Spleen (tissue), 11 donors: ENCODE data around the gene PYHIN1. TPM values are rescaled to one million over a fixed set of nuclear protein-coding genes. Genes with fewer than 3 reads are reported as not detected.

Source experiments
- DNase-seq: peaks from one replicate; pipeline ENCODE4 v3.0.0-alpha.2; 2020
- H3K27ac ChIP-seq, 8 donors: fragments of 200-600 bp; sonication (generic) in 7 of 8; 1 replicate in 4 of 8; 2 replicates in 4 of 8; pipeline versions ENCODE4 v1.5.0 to v1.8.0; 2016 to 2021; ENCODE audit warnings: inconsistent platforms in 4 of 8, mild to moderate bottlenecking in 4 of 8, moderate library complexity in 1 of 8
- H3K27me3 ChIP-seq, 7 donors: fragments of 200-600 bp; sonication (generic) in 6 of 7; replicated peaks in 1 of 7; 1 replicate in 4 of 7; 2 replicates in 3 of 7; pipeline versions ENCODE4 v1.5.0 to v1.8.0; 2016 to 2021; ENCODE audit warnings: inconsistent platforms in 3 of 7, mild to moderate bottlenecking in 1 of 7
- H3K36me3 ChIP-seq, 6 donors: fragments of 200-600 bp; sonication (generic) in 5 of 6; 1 replicate in 4 of 6; 2 replicates in 2 of 6; pipeline versions ENCODE4 v1.5.0 to v1.8.0; 2016 to 2021; ENCODE audit warnings: inconsistent platforms in 2 of 6
- H3K4me1 ChIP-seq, 6 donors: fragments of 200-600 bp; sonication (generic) in 5 of 6; 1 replicate in 3 of 6; 2 replicates in 3 of 6; pipeline versions ENCODE4 v1.5.0 to v1.8.0; 2016 to 2021; ENCODE audit warnings: inconsistent platforms in 3 of 6
- H3K4me3 ChIP-seq, 8 donors: fragments of 200-600 bp; sonication (generic) in 7 of 8; 1 replicate in 4 of 8; 2 replicates in 4 of 8; pipeline versions ENCODE4 v1.5.0 to v1.8.0; 2016 to 2021; ENCODE audit warnings: inconsistent platforms in 4 of 8, mild to moderate bottlenecking in 4 of 8, moderate library complexity in 2 of 8
- H3K9me3 ChIP-seq, 8 donors: fragments of 200-600 bp; sonication (generic) in 7 of 8; 1 replicate in 4 of 8; 2 replicates in 4 of 8; pipeline versions ENCODE4 v1.5.0 to v1.8.0; 2016 to 2021; ENCODE audit warnings: inconsistent platforms in 4 of 8
- POLR2A ChIP-seq, 3 donors: fragments of 450-650 bp; IDR thresholded peaks; one replicate each; pipeline ENCODE4 v1.5.1; 2017; ENCODE audit warnings: antibody characterized with exemption in 3 of 3, mild to moderate bottlenecking in 1 of 3
- POLR2AphosphoS5 ChIP-seq, 3 donors: sonication (generic); formaldehyde crosslinking; IDR thresholded peaks; one replicate each; pipeline ENCODE4 v1.5.1; 2017; ENCODE audit warnings: antibody characterized with exemption in 3 of 3
- WGBS, 5 donors: extraction: QIAGEN DNeasy Blood & Tissue Kit in 3 of 5; methylation state at CpG; one replicate each; pipeline versions ENCODE4 v1.1.5 to v1.1.7; 2013 to 2018; 5-methylcytosine and 5-hydroxymethylcytosine counted together
- intact Hi-C: fragments of 100-400 bp; cut with DNase I; formaldehyde crosslinking; loops from one replicate; pipeline ENCODE4 v1.15.0; 2023; ENCODE audit warnings: low total_unique reads
- polyA plus RNA-seq, 3 donors: library from polyadenylated mRNA; stranded (reverse); fragments of 200-250 nt; gene quantifications; one replicate each; pipeline ENCODE4 v1.2.1, GENCODE V29; 2013
- total RNA-seq, 7 donors: library from RNA; depleted of rRNA in 3 of 7; stranded (reverse); fragments of >200 nt in 3 of 7; fragmentation: NEBNext Ultra II Directional in 4 of 7; extraction: Animal tissue kit (Norgen Biotek cat#: 25700) in 4 of 7; gene quantifications; one replicate each; pipeline versions ENCODE4 v1.1.0 to v1.2.1, GENCODE V29; 2016 to 2021
- TF ChIP-seq, protein P1 (sequence below), 11 experiments: fragments of 200-600 bp in 7 of 11; fragments of 450-650 bp in 4 of 11; sonication (generic) in 4 of 11; IDR thresholded peaks in 8 of 11; conservative IDR thresholded peaks in 3 of 11; 1 replicate in 7 of 11; 2 replicates in 4 of 11; pipeline versions ENCODE4 v1.4.0 to v1.8.0; 2016 to 2021; ENCODE audit warnings: antibody characterized with exemption in 11 of 11, inconsistent platforms in 4 of 11, mild to moderate bottlenecking in 1 of 11
- donor health status: healthy with polysubstance abuse.
- donor health status: DM: no; HTN: no; CAD: no; lungs with moderate emphysema.
- donor health status: DM: no; HTN: no; CAD: no.
- donor health status: Bipolar disorder and iron deficiency.
- donor health status: healthy.
- donor health status: DM: no; HTN: no; CAD: no.
- donor health status: DM: yes; HTN: yes; CAD: no.

Gene PYHIN1
- total and polyA plus RNA-seq, 10 donors, result 3.5 to 48.2 (median 21.2) TPM

DNA sequence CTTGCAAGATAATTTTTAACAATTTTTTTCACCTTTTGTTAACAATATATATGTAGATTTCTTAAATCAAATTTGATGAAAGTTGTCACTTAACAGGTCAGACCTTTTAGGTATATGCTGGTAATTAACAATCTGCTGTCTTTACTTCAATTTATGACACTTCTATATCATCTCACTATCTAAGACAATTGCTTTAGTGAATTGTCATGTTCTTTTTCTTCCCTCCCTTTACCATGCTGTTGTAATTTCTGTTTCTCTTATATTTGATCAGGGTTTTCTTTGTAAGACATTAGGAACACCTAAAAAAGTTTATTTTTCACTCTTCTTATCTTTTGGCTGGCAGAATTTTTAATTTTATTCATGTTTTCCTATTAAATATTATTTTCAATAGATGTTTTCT is 80.4 kb downstream of the PYHIN1 start:
- Histone ChIP-seq H3K4me3 (peak overlapping the region; percentile 54 to 83 (median 66)), H3K27me3 (no peaks in the 10 kb centered on the region), H3K27ac (peak overlapping the region; percentile 90 to 96 (median 94)), H3K36me3 (peaks cover 2 to 34% (median 14%) of the 10 kb centered on the region in 6 donors), H3K9me3 (no peaks in the 10 kb centered on the region), H3K4me1 (peaks cover 44 to 84% (median 70%) of the 10 kb centered on the region in 6 donors)
- no peak for DNase-seq
- TF ChIP-seq POLR2A (IDR thresholded peaks at IDR 0.05) (no peak), POLR2AphosphoS5 (IDR thresholded peaks at IDR 0.05) (no peak)
- TF ChIP-seq, protein P1, sequence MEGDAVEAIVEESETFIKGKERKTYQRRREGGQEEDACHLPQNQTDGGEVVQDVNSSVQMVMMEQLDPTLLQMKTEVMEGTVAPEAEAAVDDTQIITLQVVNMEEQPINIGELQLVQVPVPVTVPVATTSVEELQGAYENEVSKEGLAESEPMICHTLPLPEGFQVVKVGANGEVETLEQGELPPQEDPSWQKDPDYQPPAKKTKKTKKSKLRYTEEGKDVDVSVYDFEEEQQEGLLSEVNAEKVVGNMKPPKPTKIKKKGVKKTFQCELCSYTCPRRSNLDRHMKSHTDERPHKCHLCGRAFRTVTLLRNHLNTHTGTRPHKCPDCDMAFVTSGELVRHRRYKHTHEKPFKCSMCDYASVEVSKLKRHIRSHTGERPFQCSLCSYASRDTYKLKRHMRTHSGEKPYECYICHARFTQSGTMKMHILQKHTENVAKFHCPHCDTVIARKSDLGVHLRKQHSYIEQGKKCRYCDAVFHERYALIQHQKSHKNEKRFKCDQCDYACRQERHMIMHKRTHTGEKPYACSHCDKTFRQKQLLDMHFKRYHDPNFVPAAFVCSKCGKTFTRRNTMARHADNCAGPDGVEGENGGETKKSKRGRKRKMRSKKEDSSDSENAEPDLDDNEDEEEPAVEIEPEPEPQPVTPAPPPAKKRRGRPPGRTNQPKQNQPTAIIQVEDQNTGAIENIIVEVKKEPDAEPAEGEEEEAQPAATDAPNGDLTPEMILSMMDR (IDR thresholded peaks at IDR 0.05 in 8 of 11, conservative IDR thresholded peaks at IDR 0.05 in 3 of 11), result no peak
- intact Hi-C loops, result loop anchor here (10.0 kb wide), 1 partner anchor 53 kb away; no protein-coding TSS in a partner anchor

DNA sequence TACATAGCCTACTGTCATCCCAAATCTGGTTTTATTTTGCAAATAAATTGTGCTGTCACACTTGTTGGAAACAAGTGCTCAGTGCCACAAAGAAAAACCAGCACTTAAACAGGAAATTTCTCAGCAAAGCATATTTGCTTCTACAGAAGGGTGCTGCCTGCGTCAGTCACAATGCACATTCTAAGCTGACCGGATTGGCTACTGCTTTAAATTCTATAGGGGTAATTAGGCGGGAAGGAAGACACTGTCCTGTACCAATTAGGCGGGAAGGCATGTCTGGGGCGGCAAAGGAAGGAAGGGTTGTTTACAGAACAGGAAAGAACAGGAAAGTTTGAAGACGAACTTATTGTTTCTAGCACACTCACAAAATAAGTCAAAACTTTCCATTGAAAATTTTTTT is 81.1 kb downstream of the PYHIN1 start:
- Histone ChIP-seq H3K4me1 (peaks cover 51 to 85% (median 71%) of the 10 kb centered on the region in 6 donors), H3K4me3 (peak overlapping the region; percentile 54 to 83 (median 66)), H3K9me3 (no peaks in the 10 kb centered on the region), H3K27me3 (no peaks in the 10 kb centered on the region), H3K36me3 (peaks cover 7 to 41% (median 21%) of the 10 kb centered on the region in 6 donors), H3K27ac (peak overlapping the region; percentile 90 to 96 (median 94))
- peak; percentile 76 for DNase-seq
- TF ChIP-seq POLR2A (IDR thresholded peaks at IDR 0.05) (peak; percentile 29 to 43 (median 33)), POLR2AphosphoS5 (IDR thresholded peaks at IDR 0.05) (peak in 1 of 3 donors; percentile 87)
- TF ChIP-seq, protein P1 (IDR thresholded peaks at IDR 0.05 in 8 of 11, conservative IDR thresholded peaks at IDR 0.05 in 3 of 11), result no peak
- intact Hi-C loops, result loop anchor here (10.0 kb wide), 1 partner anchor 52 kb away; no protein-coding TSS in a partner anchor
- 0 to 6% (median 1%) methylated on average over 6 of the region's 6 CpGs for WGBS, 5 donors

DNA sequence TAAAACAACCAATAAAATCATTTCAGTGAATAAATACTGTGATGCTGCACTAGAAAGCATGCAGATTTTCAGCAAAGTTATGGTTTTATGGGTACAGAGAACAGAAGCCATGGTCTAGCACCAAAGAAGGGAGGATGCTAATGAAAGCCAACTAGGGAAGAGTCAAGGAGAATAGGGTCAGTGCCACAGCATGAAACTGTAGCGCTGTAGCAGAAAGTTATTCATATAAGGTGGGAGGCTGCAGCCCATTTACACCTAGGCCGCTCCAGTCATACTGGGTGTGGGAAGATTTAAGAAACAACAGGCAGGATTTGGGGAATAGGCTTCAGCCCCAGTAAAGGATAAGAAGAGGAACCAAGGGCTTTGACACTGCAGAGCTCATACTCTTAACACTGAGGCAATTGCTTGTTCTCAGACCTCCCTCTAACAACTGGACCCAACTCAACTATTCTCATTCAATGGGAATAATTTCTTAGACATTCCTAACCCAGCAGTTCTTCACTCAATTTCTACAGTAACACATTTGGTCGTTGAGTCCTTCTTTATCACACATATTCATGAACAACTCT is 82.7 kb downstream of the PYHIN1 start:
- H3K27ac ChIP-seq, result peak overlapping the region; percentile 90 to 96 (median 94)
- H3K36me3 ChIP-seq, result peaks cover 9 to 57% (median 36%) of the 10 kb centered on the region in 6 donors

DNA sequence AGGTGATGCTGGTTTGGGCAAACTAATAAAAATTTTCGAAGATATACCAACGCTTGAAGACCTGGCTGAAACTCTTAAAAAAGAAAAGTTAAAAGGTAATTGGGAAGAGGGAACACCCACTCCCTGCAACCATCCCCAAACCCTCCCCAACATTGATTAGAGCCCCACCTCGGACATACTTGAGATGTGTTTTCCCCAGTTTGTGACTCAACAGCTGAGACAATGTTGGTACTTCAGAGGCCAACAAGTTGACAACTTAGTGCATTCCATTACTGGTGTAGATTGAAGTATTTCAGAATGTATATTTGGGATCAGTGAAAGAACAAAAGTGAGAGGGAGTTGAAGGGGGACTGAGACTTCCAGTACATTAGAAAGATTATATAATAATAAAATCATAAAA is 83.5 kb downstream of the PYHIN1 start:
- Histone ChIP-seq H3K9me3 (no peaks in the 10 kb centered on the region), H3K27ac (peak overlapping the region in 7 of 8 donors; percentile 68 to 96 (median 94)), H3K36me3 (peaks cover 9 to 65% (median 44%) of the 10 kb centered on the region in 6 donors), H3K4me3 (peak overlapping the region in 5 of 8 donors; percentile 1 to 83 (median 63)), H3K4me1 (peaks cover 50 to 86% (median 73%) of the 10 kb centered on the region in 6 donors), H3K27me3 (no peaks in the 10 kb centered on the region)
- intact Hi-C loops, result loop anchor here (10.0 kb wide), 1 partner anchor 50 kb away; no protein-coding TSS in a partner anchor
- 69 to 82% (median 78%) methylated on average over 3 of the region's 3 CpGs for WGBS, 5 donors
- TF ChIP-seq POLR2AphosphoS5 (IDR thresholded peaks at IDR 0.05) (no peak), POLR2A (IDR thresholded peaks at IDR 0.05) (no peak)
- TF ChIP-seq, protein P1 (IDR thresholded peaks at IDR 0.05 in 8 of 11, conservative IDR thresholded peaks at IDR 0.05 in 3 of 11), result no peak
- no peak for DNase-seq

More for the DNA sequence above, 82.7 kb downstream of the PYHIN1 start:
- 55 to 88% (median 82%) methylated on average over 3 of the region's 3 CpGs for WGBS, 5 donors
- peaks cover 54 to 85% (median 70%) of the 10 kb centered on the region in 6 donors for H3K4me1 ChIP-seq
- intact Hi-C loops, result loop anchor here (10.0 kb wide), 1 partner anchor 51 kb away; no protein-coding TSS in a partner anchor
- H3K4me3 ChIP-seq, result peak overlapping the region in 7 of 8 donors; percentile 54 to 83 (median 66)
- no peaks in the 10 kb centered on the region for H3K27me3 ChIP-seq
- peak in 1 of 3 donors; percentile 12 for TF ChIP-seq POLR2AphosphoS5 (IDR thresholded peaks at IDR 0.05)
- TF ChIP-seq, protein P1 (IDR thresholded peaks at IDR 0.05 in 8 of 11, conservative IDR thresholded peaks at IDR 0.05 in 3 of 11), result no peak
- H3K9me3 ChIP-seq, result no peaks in the 10 kb centered on the region
- no peak for DNase-seq
